ENCODE data around the gene ANO2.

The ANO2 gene

GRCh38 chr12:5723711-5724252 is 221.3 kb downstream of the ANO2 start:
- no peak for DNase-seq (ENCODE audit: low read depth)

DNA sequence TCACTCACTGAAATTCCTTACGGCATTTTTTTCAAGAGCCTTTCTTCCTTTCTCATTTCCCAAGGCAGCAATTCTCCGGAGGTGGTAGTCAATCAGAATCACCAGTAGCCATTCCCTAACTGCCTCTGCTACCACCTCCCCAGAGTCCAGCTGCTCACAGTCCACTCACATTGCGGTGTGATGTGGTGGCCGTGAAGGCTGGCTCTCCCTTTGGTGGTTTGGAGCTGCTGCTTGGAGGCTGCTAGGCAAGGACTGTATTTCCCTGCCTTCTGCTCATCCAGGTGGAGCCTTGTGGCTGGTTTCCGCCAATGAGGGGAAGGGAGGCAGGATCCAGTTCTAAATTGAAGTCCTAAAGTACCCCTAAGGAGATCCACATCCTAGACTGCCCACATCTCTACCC is 222.0 kb downstream of the ANO2 start:
- DNase-seq (ENCODE audit: low read depth), result no peak

DNA sequence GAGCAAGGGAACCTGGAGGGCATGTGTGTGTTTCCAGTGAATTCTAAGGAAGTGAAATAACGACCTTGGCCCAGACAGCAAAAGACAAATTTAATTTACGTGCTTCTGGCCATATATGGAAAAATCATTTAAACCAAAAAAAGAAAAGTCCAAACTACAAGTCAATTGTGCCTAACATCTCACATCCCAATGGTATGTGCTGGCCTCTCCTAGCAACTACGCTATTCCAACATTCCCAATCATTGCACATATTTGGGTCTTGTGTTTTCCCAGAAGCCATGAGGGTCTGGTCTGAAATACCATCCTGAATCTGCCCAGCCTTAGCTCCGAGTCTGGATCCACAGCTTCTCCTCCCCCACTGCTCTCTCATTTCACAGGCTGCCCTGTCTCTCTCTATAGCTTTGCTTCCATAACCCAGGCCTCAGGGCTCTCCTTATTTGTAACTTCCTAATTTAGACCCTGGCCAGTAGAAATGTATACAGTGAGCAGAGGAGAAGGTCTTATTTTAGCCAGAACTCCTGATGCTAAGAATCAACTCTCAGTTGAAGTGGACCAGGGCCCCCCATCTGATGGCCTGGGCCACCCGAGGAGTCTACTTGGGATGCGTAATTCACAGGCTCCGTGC is 224.6 kb downstream of the ANO2 start:
- DNase-seq (ENCODE audit: low read depth), result no peak

DNA sequence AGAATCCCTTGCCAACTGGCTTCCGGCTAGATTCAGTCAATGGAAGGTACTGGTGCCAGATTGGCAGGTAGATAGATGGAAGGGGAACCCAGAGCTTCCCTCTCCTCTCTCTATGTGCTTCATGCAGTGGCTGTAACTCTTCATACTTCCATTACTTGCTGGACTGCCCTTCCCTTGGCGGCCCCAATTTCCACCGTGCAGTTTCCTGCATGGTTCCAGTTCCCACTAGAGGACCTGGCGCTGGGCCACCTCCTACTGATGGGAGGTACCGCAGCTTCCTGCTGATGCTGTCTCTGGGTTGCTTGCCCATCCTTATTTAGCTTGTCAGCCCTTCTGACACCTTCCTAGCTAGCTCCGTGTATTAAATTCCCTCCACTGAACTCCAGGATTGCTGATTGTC is 226.4 kb downstream of the ANO2 start:
- DNase-seq (ENCODE audit: low read depth), result no peak

DNA sequence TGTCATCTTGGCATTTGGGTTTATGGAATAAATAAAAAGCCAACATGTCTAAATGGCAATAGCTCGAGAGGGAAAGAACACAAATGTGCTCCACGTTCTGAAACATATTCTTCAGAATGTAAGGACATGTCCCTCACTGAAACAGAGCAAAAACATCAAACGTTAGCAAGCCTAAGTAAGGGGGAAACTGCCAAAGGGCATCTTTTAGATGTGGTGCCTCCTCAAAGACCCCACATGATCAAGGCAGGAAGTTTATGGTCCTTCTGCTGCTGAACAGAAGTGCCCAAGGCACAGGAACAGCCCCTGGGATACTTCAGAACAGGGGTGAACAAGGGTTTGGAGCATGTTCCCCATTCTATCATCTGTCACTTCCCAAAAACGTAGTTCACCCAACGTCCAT is 227.0 kb downstream of the ANO2 start:
- no peak for DNase-seq (ENCODE audit: low read depth)

- no peak for DNase-seq (ENCODE audit: low read depth)
Measured at GRCh38 chr12:5716976-5717375, 228.1 kb downstream of the ANO2 start.

GRCh38 chr12:5716201-5716600 is 228.9 kb downstream of the ANO2 start:
- peak; percentile 25 for DNase-seq (ENCODE audit: low read depth)

- no peak for DNase-seq (ENCODE audit: low read depth)
Measured at GRCh38 chr12:5715021-5715420, 230.0 kb downstream of the ANO2 start.

- no peak for DNase-seq (ENCODE audit: low read depth)
Measured at GRCh38 chr12:5713599-5714081, 231.4 kb downstream of the ANO2 start.

GRCh38 chr12:5710260-5710878 is 234.7 kb downstream of the ANO2 start:
- DNase-seq (ENCODE audit: low read depth), result no peak

GRCh38 chr12:5708371-5708770 is 236.7 kb downstream of the ANO2 start:
- DNase-seq (ENCODE audit: low read depth), result no peak

- DNase-seq (ENCODE audit: low read depth), result no peak
Measured at GRCh38 chr12:5706247-5706646, 238.8 kb downstream of the ANO2 start.

- DNase-seq (ENCODE audit: low read depth), result no peak
Measured at GRCh38 chr12:5705791-5706190, 239.3 kb downstream of the ANO2 start.

DNA sequence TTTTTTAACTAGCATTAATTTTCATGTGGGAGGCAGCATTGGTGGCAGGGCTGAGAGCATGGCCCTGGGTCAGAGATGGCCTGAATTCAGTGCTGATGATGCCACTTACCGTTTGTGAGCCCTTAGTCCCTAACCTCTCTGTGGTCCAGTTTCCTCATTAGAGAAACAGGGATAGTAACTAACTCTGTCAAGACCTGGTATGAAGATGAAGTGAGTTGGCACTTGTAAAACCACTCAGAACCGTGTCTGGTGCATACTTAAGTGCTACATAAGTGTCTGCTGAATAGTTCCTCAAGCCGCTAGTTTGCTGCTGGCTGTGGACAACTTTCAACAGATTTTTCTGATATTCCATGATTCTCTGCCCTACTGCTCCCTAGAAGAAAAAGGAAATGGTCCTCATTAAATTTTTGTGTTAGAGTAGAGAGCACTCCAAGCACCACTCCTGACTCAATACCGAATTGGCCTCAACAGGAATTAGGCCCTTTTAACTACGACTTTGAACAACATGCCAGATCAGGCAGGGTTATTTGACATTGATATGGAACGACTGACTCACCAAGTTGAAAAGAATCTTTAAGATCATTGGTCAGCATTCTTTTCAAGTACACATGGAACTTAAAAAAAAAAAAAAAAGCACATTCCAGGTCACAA is 250.2 kb downstream of the ANO2 start:
- no peak for DNase-seq (ENCODE audit: low read depth)

- DNase-seq (ENCODE audit: low read depth), result no peak
Measured at GRCh38 chr12:5692850-5693249, 252.2 kb downstream of the ANO2 start.

DNA sequence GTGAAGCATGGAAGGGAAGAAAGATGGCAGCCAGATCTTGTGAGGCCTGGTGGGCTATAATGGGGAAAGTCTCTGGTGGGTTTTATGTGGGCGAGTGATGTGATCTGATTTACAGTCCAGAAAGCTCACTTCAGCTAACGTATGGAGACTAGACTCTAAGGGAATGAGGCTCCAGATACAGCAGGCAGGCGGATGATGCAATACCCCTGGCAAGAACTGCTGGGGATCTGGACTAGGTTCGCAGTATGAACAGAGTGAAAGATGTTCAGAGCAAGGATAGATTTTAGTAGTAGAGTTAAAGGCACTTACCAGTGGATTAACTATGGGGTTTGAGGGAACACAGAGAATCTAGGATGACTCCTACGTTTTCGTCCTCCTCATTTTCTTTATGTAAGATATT is 253.1 kb downstream of the ANO2 start:
- no peak for DNase-seq (ENCODE audit: low read depth)

DNA sequence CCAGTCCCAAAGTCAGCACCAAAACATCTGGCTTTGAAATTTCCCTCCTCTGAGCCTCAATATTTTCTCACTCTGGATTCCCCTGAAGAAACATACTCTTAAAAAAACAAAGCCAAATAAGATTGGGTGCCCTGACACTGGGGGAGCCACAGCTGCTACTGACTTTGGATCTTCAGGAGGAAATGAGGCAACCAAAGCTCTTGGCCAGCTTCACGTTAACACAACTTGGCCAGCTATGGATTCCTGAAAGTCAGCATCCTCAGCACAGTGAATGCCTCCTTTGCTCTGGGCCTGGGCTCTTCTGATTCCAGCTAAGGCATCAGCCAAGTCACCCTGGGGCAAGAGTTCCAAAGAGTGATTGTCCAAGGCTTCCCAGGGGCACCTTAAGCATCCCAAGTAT is 254.8 kb downstream of the ANO2 start:
- DNase-seq (ENCODE audit: low read depth), result no peak

GRCh38 chr12:5689773-5690172 is 255.3 kb downstream of the ANO2 start:
- no peak for DNase-seq (ENCODE audit: low read depth)

GRCh38 chr12:5688226-5688625 is 256.8 kb downstream of the ANO2 start:
- DNase-seq (ENCODE audit: low read depth), result no peak

DNA sequence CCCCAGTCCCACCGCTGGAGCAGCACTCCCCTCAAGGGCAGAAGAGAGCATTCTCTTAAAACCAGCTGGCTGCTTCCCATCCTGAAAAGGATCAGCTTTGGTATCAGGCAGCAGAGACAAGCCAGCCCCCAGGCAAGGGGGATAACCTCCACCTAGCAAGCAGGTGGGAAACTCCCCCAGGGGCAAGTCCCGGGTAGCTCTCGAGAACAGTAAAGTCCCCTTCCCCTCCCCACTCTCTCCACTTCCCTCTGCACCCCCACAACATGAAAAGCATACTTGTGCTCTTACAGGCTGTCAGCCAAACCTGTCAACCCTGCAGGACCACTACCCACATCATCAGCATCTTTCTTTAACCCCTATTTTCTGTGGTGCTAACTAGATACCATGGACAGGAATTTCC is 259.1 kb downstream of the ANO2 start:
- DNase-seq (ENCODE audit: low read depth), result no peak

GRCh38 chr12:5684989-5685388 is 260.1 kb downstream of the ANO2 start:
- no peak for DNase-seq (ENCODE audit: low read depth)

GRCh38 chr12:5682581-5682980 is 262.5 kb downstream of the ANO2 start:
- no peak for DNase-seq (ENCODE audit: low read depth)

GRCh38 chr12:5678176-5678575 is 266.9 kb downstream of the ANO2 start:
- DNase-seq (ENCODE audit: low read depth), result no peak

Data from ELR (cell line).